ENCODE data around the gene TNFRSF19.

The TNFRSF19 gene

DNA sequence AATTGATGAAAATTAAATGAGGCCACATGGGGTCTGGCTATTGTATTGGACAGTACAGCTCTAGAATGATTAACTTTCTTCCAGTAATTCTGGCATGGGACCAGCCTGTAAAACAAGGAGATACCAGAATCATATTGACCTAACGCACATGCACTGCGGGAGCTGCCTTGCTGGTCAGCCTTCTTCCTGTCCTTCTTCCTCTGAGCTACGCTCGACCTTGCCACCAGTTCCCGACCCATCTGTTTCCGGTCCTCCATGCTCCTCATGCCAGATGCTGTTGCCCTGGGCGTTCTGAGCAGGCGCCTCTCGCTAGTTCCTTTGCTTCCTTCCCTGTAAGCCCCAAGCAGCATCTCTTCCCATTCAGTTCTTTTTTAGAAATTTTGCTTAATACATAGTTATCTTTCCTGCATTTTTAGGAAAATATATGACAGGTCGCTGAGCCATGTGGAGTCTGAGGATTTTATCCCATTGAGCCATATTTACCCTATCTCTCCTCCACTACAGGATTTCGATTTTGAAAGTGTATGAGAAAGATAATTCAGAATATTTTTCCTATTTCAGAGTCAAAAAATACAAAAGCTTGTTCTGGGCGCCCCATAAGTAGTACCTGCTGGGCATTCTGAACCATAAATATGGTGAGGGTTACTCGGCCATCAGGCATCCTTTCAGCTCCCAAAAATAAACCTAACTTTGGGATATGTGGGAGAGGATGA lies 38.6 kb downstream of the TNFRSF19 start:
- DNase-seq = no peak

DNA sequence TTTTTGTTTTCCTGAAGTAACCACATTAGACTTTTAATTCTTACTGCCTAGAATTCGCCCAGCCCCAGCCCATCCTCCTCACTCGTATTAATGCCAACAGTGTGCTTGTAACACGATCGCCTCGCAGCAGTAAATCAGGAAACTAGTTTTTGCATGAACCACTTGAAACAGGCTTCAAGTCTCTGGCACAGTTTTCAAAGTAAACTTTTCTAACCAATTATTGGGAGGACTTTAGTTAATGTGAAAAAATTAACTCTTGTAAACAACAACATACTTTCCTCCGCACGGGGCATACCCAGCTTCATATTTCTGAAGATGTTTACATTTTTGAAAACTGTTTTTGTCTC lies 39.2 kb downstream of the TNFRSF19 start:
- DNase-seq = peak; percentile 55

DNA sequence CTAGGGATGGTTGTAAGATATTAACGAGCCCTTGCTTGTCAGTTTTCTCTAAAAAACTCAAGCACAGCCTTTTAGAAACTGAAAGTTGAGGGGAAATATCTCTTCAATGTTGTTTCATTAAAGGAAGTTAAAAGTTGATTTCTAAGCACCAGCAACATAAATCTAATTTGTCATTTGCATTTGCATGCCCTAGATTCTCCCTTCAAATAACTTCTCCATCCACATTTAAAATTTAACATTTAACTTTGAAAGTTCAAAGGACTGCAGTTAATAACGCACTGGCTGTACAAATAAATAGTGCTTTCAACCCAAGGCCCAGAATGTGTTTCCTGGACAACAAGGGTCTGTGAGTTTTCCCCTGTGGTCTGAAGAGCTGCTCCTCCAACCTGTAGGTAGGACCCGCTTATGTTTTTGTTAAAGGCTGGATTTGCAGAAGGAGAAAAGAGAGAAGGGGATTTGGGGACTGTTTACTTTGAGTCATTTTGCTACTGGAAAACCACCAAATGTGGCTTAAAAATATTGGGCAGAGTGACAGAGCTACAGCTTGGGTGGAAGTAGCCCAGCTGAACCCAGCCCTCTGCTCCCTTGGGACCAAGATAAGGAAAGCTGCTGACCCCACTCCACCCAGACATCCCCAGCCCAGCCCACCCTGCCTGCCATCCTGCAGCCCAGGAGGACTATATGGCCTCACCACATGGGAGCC lies 39.8 kb downstream of the TNFRSF19 start:
- DNase-seq = peak; percentile 46

DNA sequence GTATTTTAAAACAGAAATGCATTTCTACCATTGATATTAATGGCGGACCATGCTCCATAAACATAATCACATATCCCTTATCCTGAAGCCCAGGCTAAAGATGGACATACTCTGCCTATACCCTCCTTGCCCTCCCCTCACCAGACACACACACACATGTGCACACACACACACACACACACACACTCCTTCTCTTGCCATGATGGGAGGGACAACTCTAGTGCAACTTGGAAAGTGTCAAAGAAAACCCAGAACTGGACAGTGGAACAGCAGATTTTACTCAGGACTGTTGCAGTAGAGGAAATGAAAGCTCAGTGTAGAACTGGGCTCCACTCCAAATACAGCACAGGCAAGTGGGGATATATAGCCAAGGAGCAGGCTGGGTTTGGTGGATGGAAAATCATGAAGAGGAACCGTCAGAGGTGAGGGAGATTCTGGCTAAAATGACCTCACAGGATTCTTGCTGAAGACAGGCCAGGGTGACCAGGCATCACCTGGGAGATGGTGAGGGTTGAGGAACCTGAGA lies 40.8 kb downstream of the TNFRSF19 start:
- peak; percentile 43 for DNase-seq

DNA sequence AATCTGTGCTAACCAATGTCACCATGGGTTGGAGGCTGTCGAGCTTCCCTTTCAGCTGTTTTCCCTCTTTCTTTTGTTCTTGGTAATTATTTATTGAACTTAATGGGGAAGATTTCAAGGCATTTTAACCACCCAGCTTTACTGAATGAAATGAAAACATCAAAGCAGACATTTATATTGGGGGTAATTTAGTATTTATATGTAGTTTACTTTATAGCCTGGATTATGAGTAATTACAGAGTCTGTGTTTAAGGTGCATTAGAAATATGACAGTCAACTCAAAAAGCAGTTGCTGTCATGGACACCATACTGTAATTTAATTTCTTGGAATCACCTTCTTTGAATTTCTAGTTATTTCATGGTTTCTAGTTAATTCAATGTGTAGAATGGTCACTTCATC lies 42.0 kb downstream of the TNFRSF19 start:
- DNase-seq = no peak

DNA sequence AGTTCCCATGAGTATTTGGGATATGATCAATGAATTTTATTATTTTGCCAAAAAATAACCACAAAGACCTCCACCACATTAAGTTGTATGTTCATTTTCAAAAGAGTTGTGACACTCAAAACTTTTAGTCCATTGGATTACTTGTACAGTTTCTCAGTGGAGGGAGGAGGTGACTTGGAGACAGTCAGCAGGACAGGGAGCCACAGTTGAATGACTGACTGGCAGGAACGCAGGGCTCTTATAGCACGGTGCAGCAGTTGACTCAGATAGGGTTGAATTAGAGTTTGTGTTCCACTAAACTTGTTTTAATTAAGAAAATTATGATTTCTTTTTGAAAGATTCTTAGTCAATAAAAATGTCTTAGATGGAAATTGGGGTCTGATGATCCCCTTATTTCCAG lies 42.5 kb downstream of the TNFRSF19 start:
- DNase-seq = no peak

DNA sequence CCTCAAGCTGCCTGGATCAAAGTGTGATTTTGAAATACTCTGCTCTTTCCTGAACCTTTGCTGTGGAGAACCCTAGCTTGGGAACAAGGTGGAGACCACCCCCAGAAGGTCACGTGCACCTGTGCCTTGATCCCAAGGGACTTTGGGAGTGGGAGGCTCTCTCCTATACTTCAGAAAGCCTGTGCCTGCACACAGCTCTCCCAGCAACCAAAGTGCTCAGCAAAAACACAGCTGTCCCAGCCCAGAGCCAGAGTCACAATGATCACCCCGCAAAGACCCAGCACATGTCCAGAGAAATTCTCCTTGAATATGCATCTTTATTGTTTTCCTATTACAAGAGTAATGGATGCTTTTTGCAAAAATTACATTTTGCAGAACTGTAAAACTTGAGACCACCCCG lies 43.4 kb downstream of the TNFRSF19 start:
- DNase-seq = no peak

DNA sequence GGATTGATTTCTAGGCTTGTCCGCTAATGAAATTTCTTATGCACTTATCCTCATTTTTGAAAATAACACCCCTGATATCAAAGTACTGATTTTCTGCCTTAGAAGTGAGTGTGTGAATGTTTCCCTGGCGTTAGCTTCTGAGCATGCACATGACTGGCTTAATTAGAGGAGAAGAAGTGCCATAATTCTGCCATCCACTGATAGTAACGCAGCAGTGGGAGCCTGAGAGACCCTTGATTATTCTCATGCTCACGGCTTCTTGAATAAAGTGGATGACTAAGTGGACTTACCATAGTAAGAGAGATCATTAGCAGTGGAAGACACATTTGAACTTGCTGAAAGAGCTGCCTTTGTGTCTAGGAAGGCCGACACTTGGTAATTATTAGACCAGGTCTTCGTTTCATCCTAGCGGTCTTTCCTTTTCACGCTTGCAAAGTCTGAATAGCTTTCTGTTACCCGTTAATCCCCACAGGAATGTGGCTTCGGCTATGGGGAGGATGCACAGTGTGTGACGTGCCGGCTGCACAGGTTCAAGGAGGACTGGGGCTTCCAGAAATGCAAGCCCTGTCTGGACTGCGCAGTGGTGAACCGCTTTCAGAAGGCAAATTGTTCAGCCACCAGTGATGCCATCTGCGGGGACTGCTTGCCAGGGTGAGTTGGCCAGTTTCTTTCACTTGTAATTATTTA lies 45.3 kb downstream of the TNFRSF19 start:
- DNase-seq = no peak

DNA sequence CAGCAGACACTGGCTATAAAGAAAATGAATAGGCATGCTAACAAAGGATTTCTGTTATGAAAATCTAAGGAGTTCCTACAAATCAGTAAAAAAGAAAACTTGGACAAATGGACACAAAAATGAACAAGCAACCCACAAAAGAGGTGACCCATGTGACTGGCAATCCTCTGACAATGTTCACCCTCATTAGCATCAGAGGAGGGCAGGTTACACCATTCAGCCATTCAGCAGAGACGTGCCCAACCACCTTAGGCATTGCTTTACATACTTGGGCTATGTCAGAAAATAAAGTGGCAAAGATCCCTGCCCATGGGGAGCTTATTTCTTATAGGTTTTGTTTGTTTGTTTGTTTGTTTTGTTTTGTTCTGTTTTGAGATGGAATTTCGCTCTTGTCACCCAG lies 46.0 kb downstream of the TNFRSF19 start:
- no peak for DNase-seq

DNA sequence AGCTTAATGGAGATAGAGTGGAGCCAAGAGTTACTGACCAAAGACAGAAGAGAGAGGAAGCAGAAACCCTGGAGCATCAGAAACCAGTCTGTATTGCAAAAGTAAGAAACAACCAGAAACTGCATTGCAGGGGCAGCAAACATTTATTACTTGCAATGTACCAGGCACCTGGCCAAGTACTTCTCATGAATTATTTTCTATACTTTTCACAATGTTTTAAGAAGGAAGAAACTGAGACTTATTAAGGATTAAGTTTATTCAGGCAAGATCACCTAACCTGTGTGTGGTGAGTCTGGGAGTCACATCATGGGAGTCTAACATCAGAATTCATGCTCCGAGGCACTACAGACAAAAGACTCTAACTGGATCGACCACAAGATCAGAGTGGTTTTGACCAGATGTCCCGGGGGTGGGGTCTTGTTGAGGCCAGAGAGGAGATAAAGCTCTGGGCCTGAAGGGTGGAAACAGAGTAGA lies 47.4 kb downstream of the TNFRSF19 start:
- peak; percentile 55 for DNase-seq

DNA sequence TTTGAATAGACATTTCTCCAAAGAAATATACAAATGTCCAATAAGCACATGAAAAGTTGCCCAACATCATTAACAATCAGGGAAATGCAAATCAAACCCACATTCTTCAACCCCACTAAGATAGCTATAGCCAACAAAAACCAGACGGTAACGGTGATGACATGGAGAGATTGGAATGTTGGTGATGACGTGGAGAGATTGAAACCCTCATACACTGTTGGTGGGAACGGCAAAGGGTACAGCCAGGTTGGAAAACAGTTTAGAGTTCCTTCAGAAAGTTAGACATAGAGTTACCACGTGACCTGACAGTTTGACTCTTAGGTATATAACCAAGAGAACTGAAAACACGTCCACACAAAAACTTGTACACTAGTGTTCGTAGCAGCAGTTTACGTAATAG lies 48.1 kb downstream of the TNFRSF19 start:
- DNase-seq = peak; percentile 94

DNA sequence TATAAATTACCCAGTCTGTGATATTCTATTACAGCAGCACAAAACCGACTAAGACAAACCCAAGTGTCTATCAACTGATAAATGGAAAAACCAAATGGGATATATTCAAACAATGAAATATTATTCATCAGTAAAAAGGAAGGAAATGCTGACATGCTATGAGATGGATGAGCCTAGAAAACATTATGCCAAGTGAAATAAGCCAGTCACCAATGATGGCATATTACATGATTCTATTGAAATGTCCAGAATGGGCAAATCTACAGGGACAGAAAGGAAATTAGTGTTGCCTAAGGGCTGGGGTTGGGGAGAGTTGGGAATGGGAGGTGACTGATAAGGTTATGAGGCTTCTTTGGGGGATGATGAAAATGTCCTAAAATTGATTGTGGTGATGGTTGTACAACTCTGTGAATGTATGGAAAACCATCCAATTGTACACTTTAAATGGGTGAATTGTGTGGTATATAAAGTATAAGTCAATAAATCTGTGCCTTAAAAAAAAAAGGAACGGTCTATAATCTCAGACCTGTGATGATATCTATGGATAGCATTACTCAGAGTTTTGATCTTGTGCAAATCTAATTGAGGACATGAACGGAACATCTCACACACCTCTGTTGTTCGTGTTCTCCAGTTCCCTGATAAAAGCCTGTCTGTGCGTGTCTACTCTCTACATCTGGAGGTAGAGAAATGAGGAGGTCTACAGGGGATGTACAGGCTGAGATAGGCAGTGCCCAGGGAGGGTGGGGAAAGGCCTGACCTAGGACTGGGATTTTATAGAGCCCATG lies 49.0 kb downstream of the TNFRSF19 start:
- no peak for DNase-seq

DNA sequence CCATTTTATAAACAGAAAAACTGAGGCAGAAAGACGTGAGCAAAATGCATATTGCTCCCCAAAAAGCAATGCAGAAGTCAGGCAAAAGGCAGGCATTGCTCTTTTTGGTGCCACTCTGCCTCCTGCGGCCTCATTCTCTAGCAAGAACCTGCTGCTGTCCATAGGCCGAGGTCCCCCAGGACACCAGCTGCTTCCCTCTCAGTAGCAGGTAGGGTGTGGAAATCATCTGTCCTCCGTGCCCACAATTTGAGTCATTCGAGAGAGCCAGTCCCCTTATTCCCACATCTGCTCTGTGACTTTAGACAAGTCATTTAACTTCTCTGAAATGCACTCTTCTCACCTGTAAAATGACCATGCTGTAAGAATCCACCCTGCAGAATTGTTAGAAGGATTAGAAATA lies 50.0 kb downstream of the TNFRSF19 start:
- no peak for DNase-seq

DNA sequence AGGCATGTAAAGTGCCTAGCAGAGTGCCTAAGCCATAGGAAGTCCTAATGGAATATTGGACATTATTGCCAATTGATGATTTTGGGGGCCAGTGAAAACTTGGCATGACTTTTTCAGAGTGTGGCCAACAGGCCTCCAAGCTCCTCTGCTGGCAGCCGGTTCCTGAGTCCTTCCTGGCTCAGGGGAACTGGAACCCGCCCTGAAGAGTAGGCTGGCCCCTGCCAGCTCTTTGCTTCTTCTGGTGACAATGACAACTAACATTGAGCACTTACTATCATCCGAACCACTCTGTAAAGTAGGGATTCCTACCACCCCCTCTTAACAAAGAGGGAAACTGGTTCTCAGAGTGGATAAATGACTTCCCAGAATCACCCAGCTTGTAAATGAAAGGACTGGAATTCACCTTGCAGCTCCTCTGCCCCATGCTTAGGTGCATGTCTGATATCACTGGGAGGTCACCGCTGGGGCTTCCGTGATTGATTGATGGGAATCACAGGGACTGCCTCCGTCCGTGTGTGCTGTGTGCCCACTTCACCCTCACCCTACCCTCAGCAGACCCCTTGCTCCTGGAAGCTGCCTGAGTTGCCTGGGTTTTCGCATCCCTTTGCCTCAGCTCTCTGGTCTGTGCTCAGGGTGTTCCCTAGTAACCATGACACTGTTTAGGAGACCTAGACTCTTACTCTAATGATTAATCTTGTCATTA lies 50.6 kb downstream of the TNFRSF19 start:
- DNase-seq = no peak

DNA sequence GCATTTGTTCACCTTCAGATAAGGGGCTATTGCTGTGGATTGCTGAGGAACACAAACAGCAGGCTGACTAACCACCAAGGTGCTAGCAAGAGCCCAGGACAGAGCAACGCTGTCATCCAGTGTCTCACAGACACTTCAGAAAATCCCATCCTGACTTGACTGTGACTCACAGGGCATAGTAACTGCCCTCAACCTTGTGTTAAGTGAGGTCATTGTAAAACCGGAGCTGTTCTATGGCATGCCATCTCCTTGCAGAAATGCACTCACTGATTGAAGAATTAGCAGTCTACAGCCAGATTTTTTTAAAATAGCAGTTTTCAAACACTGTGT lies 51.1 kb downstream of the TNFRSF19 start:
- DNase-seq = peak; percentile 72

DNA sequence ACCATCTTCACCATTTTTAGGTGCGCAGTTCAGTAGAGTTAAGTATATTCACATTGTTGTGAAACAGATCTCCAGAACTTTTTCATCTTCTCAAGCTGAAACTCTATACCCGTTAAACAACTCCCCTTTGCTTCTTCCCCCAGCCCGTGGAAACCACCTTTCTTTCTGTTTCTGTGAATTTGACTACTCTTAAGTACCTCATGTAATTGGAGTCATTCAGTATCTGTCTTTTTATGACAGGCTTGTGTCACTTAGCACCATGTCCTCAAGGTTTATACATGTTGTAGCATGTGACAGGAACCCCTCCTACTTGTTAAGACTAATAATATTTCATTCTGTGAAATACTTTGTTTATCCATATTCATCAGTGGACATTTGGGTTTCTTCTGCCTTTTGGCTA lies 52.8 kb downstream of the TNFRSF19 start:
- no peak for DNase-seq

DNA sequence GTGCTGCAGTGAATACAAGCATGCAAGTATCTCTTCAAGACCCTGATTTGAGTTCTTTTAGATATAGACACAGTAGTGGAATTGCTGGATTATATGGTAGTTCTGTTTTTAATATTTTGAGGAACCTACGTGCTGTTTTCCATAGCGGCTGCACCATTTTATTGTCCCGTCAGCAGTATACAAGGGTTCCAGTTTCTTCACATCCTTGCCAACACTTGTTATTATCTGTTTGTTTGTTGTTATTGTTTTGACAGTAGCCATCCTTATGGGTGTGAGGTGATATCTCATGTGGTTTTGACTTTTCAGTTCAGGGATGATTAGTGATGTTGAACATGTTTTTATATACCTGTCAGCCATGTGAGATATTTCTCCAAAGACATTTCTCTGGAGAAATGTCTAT lies 53.2 kb downstream of the TNFRSF19 start:
- DNase-seq = no peak

DNA sequence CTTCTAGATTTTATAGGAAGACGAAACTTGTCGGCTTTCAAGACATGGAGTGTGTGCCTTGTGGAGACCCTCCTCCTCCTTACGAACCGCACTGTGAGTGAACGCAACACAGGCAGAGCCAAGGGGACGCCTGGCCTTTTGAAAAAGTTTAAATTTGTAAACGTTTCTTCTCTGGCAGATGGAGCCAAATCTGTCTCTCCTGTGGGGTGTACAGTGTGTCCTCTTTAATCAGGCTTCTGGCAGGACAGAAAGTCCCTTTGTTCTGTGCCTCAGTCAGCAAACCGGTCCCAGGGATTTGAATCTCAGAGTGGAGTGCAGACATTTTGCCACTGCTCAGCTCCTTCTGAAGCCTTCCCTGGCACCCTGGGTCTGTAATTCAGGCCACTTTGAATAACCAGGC lies 56.5 kb downstream of the TNFRSF19 start:
- no peak for DNase-seq

DNA sequence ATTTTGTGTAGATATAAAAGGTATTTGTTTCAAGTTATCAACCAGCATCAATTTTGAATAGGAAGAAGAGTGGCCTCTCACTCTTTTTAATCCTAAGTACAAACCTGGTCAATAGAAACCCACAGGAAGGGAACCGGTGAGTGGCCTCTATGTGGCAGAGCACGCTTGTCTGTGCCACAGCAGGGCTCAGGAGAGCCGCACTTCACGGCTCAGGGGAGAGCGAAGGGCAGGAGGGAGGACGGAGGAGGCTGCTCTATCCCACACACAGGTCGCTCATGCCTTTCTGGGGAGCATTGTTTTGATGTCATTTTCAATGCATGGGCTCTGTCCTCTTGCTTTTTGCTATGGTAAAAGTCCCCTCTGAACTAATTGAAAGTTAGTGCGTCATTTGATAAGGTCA lies 57.2 kb downstream of the TNFRSF19 start:
- DNase-seq = no peak

DNA sequence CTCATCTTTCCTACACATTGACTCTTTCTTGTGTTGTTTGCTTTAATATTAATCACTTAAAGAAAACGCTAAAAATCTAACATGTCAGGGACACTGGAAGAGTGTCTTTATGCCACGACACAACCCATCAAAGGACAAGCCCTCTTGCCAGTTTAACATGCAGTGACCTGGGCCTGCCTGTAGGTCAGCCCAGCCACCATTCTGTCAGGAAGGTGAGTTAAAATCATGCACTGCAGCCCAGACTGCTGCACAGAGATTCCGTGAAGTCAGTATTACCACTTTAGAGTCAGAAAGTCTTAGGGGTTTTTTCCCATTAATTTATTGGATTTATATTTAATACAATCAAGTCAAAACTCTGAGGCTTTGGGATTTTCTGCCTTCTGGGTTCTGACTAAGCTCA lies 58.0 kb downstream of the TNFRSF19 start:
- no peak for DNase-seq

DNA sequence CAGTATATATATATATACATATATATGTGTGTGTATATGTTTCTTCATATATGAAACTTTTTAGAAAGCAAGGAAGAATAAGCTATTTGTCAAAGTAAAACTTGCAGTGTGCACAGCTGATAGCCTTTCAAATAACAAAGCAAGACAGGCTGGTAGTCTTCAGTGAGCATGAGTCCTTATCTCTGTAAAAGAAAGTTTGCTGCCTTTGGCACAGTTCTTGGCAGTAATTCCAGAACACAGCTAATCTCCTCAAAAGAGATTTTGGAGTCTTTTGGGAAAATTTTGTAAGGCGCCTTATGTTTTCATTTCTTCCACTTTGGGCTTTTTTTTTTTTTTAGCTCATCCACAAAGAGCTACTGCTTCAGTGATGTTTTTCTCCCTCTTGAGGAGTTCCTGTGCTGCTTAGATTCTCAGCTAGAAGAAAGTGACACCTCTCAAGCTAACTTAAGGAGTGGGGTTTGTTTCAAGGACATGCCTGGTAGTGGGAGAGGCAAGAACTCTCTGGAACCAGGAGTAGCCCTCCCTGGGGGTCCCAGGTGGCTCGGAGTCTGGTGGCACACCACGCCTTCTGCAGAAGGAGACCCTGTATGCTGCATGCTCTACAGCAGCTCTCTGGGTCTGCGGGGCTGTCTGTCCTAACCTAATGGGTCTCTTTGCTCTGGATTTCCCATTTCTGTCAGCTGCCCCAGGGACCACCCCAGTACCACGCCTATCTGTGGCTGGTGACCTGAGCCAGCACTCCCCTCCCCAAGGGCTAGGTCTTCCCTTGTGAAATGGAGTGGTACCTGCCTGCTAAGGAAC lies 58.8 kb downstream of the TNFRSF19 start:
- DNase-seq = no peak
